HEK293 (cell line): ENCODE measurements around the gene PRCP.

ENCODE experiments used
- CTCF ChIA-PET: fragments of 350-600 bp; formaldehyde crosslinking; extraction: SDS; loops from one replicate; lab custom pipeline; 2021; ENCODE audit warnings: antibody characterized with exemption; lab: Yijun Ruan, JAX
- POLR2A ChIA-PET: fragments of 300-600 bp; formaldehyde crosslinking; extraction: SDS; loops from one replicate; lab custom pipeline; 2020; ENCODE audit warnings: antibody characterized with exemption, inconsistent platforms; lab: Yijun Ruan, JAX
- H3K27ac ChIP-seq: fragments of 200-500 bp; sonication (Bioruptor generic); 2 replicates; pipeline ENCODE4 v1.5.1; 2014; ENCODE audit warnings: low read depth, low read length, control low read depth, inconsistent platforms; ENCODE audit errors: extremely low read depth
- H3K36me3 ChIP-seq, 2 experiments: fragments of 200-500 bp in 1 of 2; sonication (Bioruptor generic) in 1 of 2; 1 replicate in 1 of 2; 2 replicates in 1 of 2; pipeline ENCODE4 v1.5.1; 2014 to 2017; ENCODE audit warnings: inconsistent platforms in 2 of 2, low read length in 2 of 2; ENCODE audit not compliant: control insufficient read depth in 2 of 2, insufficient read depth in 1 of 2
- H3K4me1 ChIP-seq: fragments of 200-500 bp; sonication (Bioruptor generic); 2 replicates; pipeline ENCODE4 v1.5.1; 2014; ENCODE audit warnings: mild to moderate bottlenecking, low read length, inconsistent platforms; ENCODE audit not compliant: control insufficient read depth, insufficient read depth
- H3K4me3 ChIP-seq: 2 replicates; pipeline ENCODE4 v1.5.1; 2011; ENCODE audit warnings: low read depth, mild to moderate bottlenecking, control low read depth, low read length, moderate library complexity
- H3K9me3 ChIP-seq: fragments of 200-500 bp; sonication (Bioruptor generic); 2 replicates; pipeline ENCODE4 v1.5.1; 2014; ENCODE audit warnings: low read depth, low read length, inconsistent platforms; ENCODE audit not compliant: control insufficient read depth, insufficient read depth
- INSM2 ChIP-seq: fragments of 450-650 bp; formaldehyde crosslinking; IDR thresholded peaks from 2 replicates; pipeline ENCODE4 v1.5.1; 2016; ENCODE audit warnings: missing biosample characterization, missing genetic modification characterization
- KLF10 ChIP-seq: fragments of 450-650 bp; IDR thresholded peaks from 2 replicates; pipeline ENCODE4 v1.5.1; 2018; ENCODE audit warnings: missing biosample characterization, mild to moderate bottlenecking, missing genetic modification characterization
- KLF17 ChIP-seq: fragments of 450-650 bp; formaldehyde crosslinking; IDR thresholded peaks from 2 replicates; pipeline ENCODE4 v1.5.1; 2016; ENCODE audit warnings: missing biosample characterization, missing genetic modification characterization
- KLF8 ChIP-seq: fragments of 450-650 bp; formaldehyde crosslinking; IDR thresholded peaks from 2 replicates; pipeline ENCODE4 v1.5.1; 2016; ENCODE audit warnings: missing biosample characterization, missing genetic modification characterization
- MYNN ChIP-seq: fragments of 450-650 bp; formaldehyde crosslinking; IDR thresholded peaks from 2 replicates; pipeline ENCODE4 v1.5.1; 2016; ENCODE audit warnings: missing biosample characterization, missing genetic modification characterization, borderline replicate concordance
- OSR2 ChIP-seq: fragments of 450-650 bp; formaldehyde crosslinking; IDR thresholded peaks from 2 replicates; pipeline ENCODE4 v1.5.1; 2016; ENCODE audit warnings: missing biosample characterization, missing genetic modification characterization
- PBX3 ChIP-seq: sonication (generic); formaldehyde crosslinking; IDR thresholded peaks from 2 replicates; pipeline ENCODE4 v1.8.1; 2022; ENCODE audit warnings: mild to moderate bottlenecking, moderate library complexity, missing genetic modification reagents
- YY2 ChIP-seq: fragments of 450-650 bp; formaldehyde crosslinking; IDR thresholded peaks from 2 replicates; pipeline ENCODE4 v1.5.1; 2016; ENCODE audit warnings: missing biosample characterization, missing genetic modification characterization
- ZBTB17 ChIP-seq: fragments of 450-650 bp; formaldehyde crosslinking; IDR thresholded peaks from 2 replicates; pipeline ENCODE4 v1.5.1; 2016; ENCODE audit warnings: missing biosample characterization, missing genetic modification characterization
- ZBTB26 ChIP-seq: fragments of 450-650 bp; formaldehyde crosslinking; optimal IDR thresholded peaks from 2 replicates; pipeline ENCODE3; 2016; ENCODE audit warnings: missing biosample characterization, mild to moderate bottlenecking, missing genetic modification characterization
- ZFHX2 ChIP-seq: fragments of 450-650 bp; formaldehyde crosslinking; conservative IDR thresholded peaks from 2 replicates; pipeline ENCODE4 v1.5.1; 2016; ENCODE audit warnings: missing biosample characterization, missing genetic modification characterization
- ZFP37 ChIP-seq: fragments of 450-650 bp; formaldehyde crosslinking; IDR thresholded peaks from 2 replicates; pipeline ENCODE4 v1.5.1; 2016; ENCODE audit warnings: missing biosample characterization, missing genetic modification characterization
- ZFP69B ChIP-seq: fragments of 450-650 bp; formaldehyde crosslinking; IDR thresholded peaks from 2 replicates; pipeline ENCODE4 v1.5.1; 2016; ENCODE audit warnings: missing biosample characterization, missing genetic modification characterization
- ZNF10 ChIP-seq: fragments of 450-650 bp; formaldehyde crosslinking; IDR thresholded peaks from 2 replicates; pipeline ENCODE4 v1.5.1; 2017; ENCODE audit warnings: missing biosample characterization, missing genetic modification characterization
- ZNF138 ChIP-seq: fragments of 450-650 bp; formaldehyde crosslinking; IDR thresholded peaks from 2 replicates; pipeline ENCODE4 v1.5.1; 2016; ENCODE audit warnings: missing biosample characterization, missing genetic modification characterization, borderline replicate concordance
- ZNF146 ChIP-seq: fragments of 450-650 bp; formaldehyde crosslinking; IDR thresholded peaks from 2 replicates; pipeline ENCODE4 v1.5.1; 2016; ENCODE audit warnings: missing biosample characterization, missing genetic modification characterization
- ZNF157 ChIP-seq: fragments of 450-650 bp; formaldehyde crosslinking; IDR thresholded peaks from 2 replicates; pipeline ENCODE4 v1.5.1; 2016; ENCODE audit warnings: missing biosample characterization, missing genetic modification characterization
- ZNF239 ChIP-seq: fragments of 450-650 bp; formaldehyde crosslinking; IDR thresholded peaks from 2 replicates; pipeline ENCODE4 v1.5.1; 2016; ENCODE audit warnings: missing biosample characterization, missing genetic modification characterization
- ZNF24 ChIP-seq: fragments of 450-650 bp; formaldehyde crosslinking; IDR thresholded peaks from 2 replicates; pipeline ENCODE4 v1.5.1; 2016; ENCODE audit warnings: missing biosample characterization, missing genetic modification characterization
- ZNF248 ChIP-seq: fragments of 450-650 bp; formaldehyde crosslinking; IDR thresholded peaks from 2 replicates; pipeline ENCODE4 v1.5.1; 2017; ENCODE audit warnings: missing biosample characterization, missing genetic modification characterization
- ZNF292 ChIP-seq: fragments of 450-650 bp; formaldehyde crosslinking; IDR thresholded peaks from 2 replicates; pipeline ENCODE4 v1.5.1; 2016; ENCODE audit warnings: low read depth, missing biosample characterization, missing genetic modification characterization, borderline replicate concordance
- ZNF341 ChIP-seq: fragments of 450-650 bp; formaldehyde crosslinking; IDR thresholded peaks from 2 replicates; pipeline ENCODE4; 2016; ENCODE audit warnings: low read depth, missing biosample characterization, missing genetic modification characterization
- ZNF488 ChIP-seq: fragments of 450-650 bp; formaldehyde crosslinking; IDR thresholded peaks from 2 replicates; pipeline ENCODE4 v1.5.1; 2016; ENCODE audit warnings: missing biosample characterization, missing genetic modification characterization
- ZNF624 ChIP-seq: fragments of 450-650 bp; formaldehyde crosslinking; IDR thresholded peaks from 2 replicates; pipeline ENCODE4 v1.5.1; 2017; ENCODE audit warnings: missing biosample characterization, missing genetic modification characterization
- ZNF629 ChIP-seq: fragments of 450-650 bp; formaldehyde crosslinking; IDR thresholded peaks from 2 replicates; pipeline ENCODE4 v1.5.1; 2017; ENCODE audit warnings: missing biosample characterization, missing genetic modification characterization
- ZNF677 ChIP-seq: fragments of 450-650 bp; IDR thresholded peaks from 2 replicates; pipeline ENCODE4 v1.5.0; 2018; ENCODE audit warnings: missing biosample characterization, mild to moderate bottlenecking, missing genetic modification characterization, moderate library complexity
- ZNF747 ChIP-seq: fragments of 450-650 bp; formaldehyde crosslinking; IDR thresholded peaks from 2 replicates; pipeline ENCODE4 v1.5.1; 2016; ENCODE audit warnings: missing biosample characterization, missing genetic modification characterization

PRCP gene

GRCh38 chr11:82871646-82872045 is 28.6 kb downstream of the PRCP start:
- Histone ChIP-seq H3K4me1 (no peaks in the 10 kb centered on the region), H3K27ac (no peak overlapping the region), H3K36me3 (no peaks in the 10 kb centered on the region), H3K9me3 (no peaks in the 10 kb centered on the region), H3K4me3 (no peak overlapping the region)
- CTCF ChIA-PET = interaction anchor here (1.6 kb wide), 1 partner anchor 8 kb away, joined by 3 read pairs; no protein-coding TSS in a partner anchor
- no peak for TF ChIP-seq ZNF677 (tag by site-specific recombination)
- no peak for TF ChIP-seq PBX3 (CRISPR knock-in tag)
- no peak for TF ChIP-seq ZNF239 (tag by site-specific recombination)
- no peak for TF ChIP-seq ZNF24 (tag by site-specific recombination)
- TF ChIP-seq ZNF146 (tag by site-specific recombination) = no peak
- TF ChIP-seq ZFP37 = no peak
- no peak for TF ChIP-seq ZNF629 (tag by site-specific recombination)
- TF ChIP-seq ZNF248 (tag by site-specific recombination) = no peak
- no peak for TF ChIP-seq ZNF624
- POLR2A ChIA-PET = no interaction called here

GRCh38 chr11:82869657-82870056 is 30.6 kb downstream of the PRCP start:
- TF ChIP-seq KLF8 (tag by site-specific recombination) = no peak
- TF ChIP-seq ZNF10 (tag by site-specific recombination) = no peak
- no peak for TF ChIP-seq KLF17
- no peak for TF ChIP-seq ZNF138
- no peak for TF ChIP-seq ZFP69B
- TF ChIP-seq KLF10 (tag by site-specific recombination) = no peak
- no peak for TF ChIP-seq ZNF341
- no peak for TF ChIP-seq OSR2 (tag by site-specific recombination)
- no peak for TF ChIP-seq ZFHX2 (tag by site-specific recombination)
- TF ChIP-seq ZBTB26 (tag by site-specific recombination) = no peak
- no peak for TF ChIP-seq ZBTB17 (tag by site-specific recombination)
- TF ChIP-seq YY2 (tag by site-specific recombination) = no peak
- no peak for TF ChIP-seq ZNF488
- TF ChIP-seq ZNF292 (tag by site-specific recombination) = no peak
- TF ChIP-seq MYNN = no peak
- no peak for TF ChIP-seq ZNF157
- TF ChIP-seq INSM2 (tag by site-specific recombination) = no peak
- no peak for TF ChIP-seq ZNF747 (tag by site-specific recombination)
- TF ChIP-seq, all 188 proteins: peak for 0

More at GRCh38 chr11:82869657-82870056, 30.6 kb downstream of the PRCP start:
- no peaks in the 10 kb centered on the region for H3K36me3 ChIP-seq
- ChIA-PET POLR2A (interaction anchor here (3.1 kb wide), 1 partner anchor 31 kb away, joined by 30 read pairs; the partner anchor contains the start of genes DDIAS and PRCP), CTCF (interaction anchor here (0.8 to 4.9 kb wide), 3 partner anchors 17 to 381 kb away, joined by 3 to 69 read pairs (median 4); partner anchors contain the start of genes DDIAS and PRCP)
- H3K9me3 ChIP-seq = no peaks in the 10 kb centered on the region
- no peak overlapping the region for H3K4me3 ChIP-seq
- H3K27ac ChIP-seq = no peak overlapping the region
- H3K4me1 ChIP-seq = no peaks in the 10 kb centered on the region
